HG02981 (cell line): ENCODE data around the gene MYLK.

Experiments
- ATAC-seq: cut with Tn5 transposase; IDR thresholded peaks from one replicate; pipeline ENCODE4 v1.9.1; 2021; ENCODE audit warnings: mild to moderate bottlenecking, moderate library complexity; ENCODE audit not compliant: unreplicated experiment

MYLK gene

GRCh38 chr3:123821920-123822319, 62.2 kb downstream of the MYLK start:
- ATAC-seq, result no peak

- ATAC-seq, result no peak
Measured at GRCh38 chr3:123819949-123820348, 64.2 kb downstream of the MYLK start.

GRCh38 chr3:123818921-123819429, 65.2 kb downstream of the MYLK start:
- ATAC-seq, result no peak

GRCh38 chr3:123818324-123818920, 65.7 kb downstream of the MYLK start:
- no peak for ATAC-seq

GRCh38 chr3:123817413-123817812, 66.7 kb downstream of the MYLK start:
- no peak for ATAC-seq

GRCh38 chr3:123816673-123817207, 67.4 kb downstream of the MYLK start:
- no peak for ATAC-seq

- ATAC-seq, result no peak
Measured at GRCh38 chr3:123815981-123816380, 68.2 kb downstream of the MYLK start.

GRCh38 chr3:123813876-123814275, 70.3 kb downstream of the MYLK start:
- no peak for ATAC-seq

- ATAC-seq, result no peak
Measured at GRCh38 chr3:123809597-123809996, 74.5 kb downstream of the MYLK start.

- no peak for ATAC-seq
Measured at GRCh38 chr3:123808812-123809211, 75.3 kb downstream of the MYLK start.

- ATAC-seq, result no peak
Measured at GRCh38 chr3:123807820-123808219, 76.3 kb downstream of the MYLK start.

- ATAC-seq, result no peak
Measured at GRCh38 chr3:123805504-123805903, 78.6 kb downstream of the MYLK start.

- ATAC-seq, result no peak
Measured at GRCh38 chr3:123805101-123805500, 79.0 kb downstream of the MYLK start.

GRCh38 chr3:123804676-123805075, 79.5 kb downstream of the MYLK start:
- ATAC-seq, result no peak

GRCh38 chr3:123803521-123803920, 80.6 kb downstream of the MYLK start:
- no peak for ATAC-seq

- no peak for ATAC-seq
Measured at GRCh38 chr3:123802007-123802625, 82.0 kb downstream of the MYLK start.

- ATAC-seq, result no peak
Measured at GRCh38 chr3:123801474-123801873, 82.7 kb downstream of the MYLK start.

GRCh38 chr3:123800362-123800682, 83.8 kb downstream of the MYLK start:
- ATAC-seq, result no peak

- no peak for ATAC-seq
Measured at GRCh38 chr3:123799544-123800361, 84.4 kb downstream of the MYLK start.

GRCh38 chr3:123798550-123798949, 85.6 kb downstream of the MYLK start:
- ATAC-seq, result no peak

GRCh38 chr3:123795471-123796251, 88.5 kb downstream of the MYLK start:
- ATAC-seq, result no peak
